ENCODE measurements around the gene POLR3B. TPM values are rescaled to one million over a fixed set of nuclear protein-coding genes. Genes with fewer than 3 reads are reported as not detected.

The POLR3B gene
- total and polyA plus RNA-seq, 2 of the 8 experiments (the other 6 are each of a cell fraction or from before 2014, with no cell fraction given) = 5.0 to 13.2 TPM

GRCh38 chr12:106446419-106447092, 89.0 kb downstream of the POLR3B start:
- Histone ChIP-seq H3K56ac (replicated peaks; ENCODE audit: insufficient read length, low read depth, low read length) (no peak overlapping the region), H3K4ac (replicated peaks; ENCODE audit: insufficient read length, low read depth, low read length) (no peak overlapping the region), H4K5ac (ENCODE audit: insufficient read length, low read depth, low read length) (no peak overlapping the region), H2BK120ac (replicated peaks; ENCODE audit: low read depth, low read length) (no peak overlapping the region), H2BK15ac (ENCODE audit: low read length) (no peak overlapping the region), H2BK5ac (ENCODE audit: low read depth, low read length) (no peak overlapping the region), H3K79me1 (ENCODE audit: low read depth, low read length) (no peaks in the 10 kb centered on the region), H3K27me3 (replicated peaks in 1 of 4; ENCODE audit: control insufficient read depth in 3 of 4, extremely low read depth in 1 of 4, insufficient read depth in 3 of 4, low read length in 3 of 4) (no peaks in the 10 kb centered on the region), H2AFZ (ENCODE audit: low read length) (no peak overlapping the region), H3K14ac (ENCODE audit: insufficient read length) (no peak overlapping the region), H4K8ac (ENCODE audit: extremely low read depth, insufficient read depth, low read length) (no peak overlapping the region), H2BK12ac (ENCODE audit: low read depth, low read length) (no peak overlapping the region), H3K4me3 (ENCODE audit: extremely low read depth in 1 of 4, insufficient read depth in 2 of 4, low read depth in 3 of 4, low read length in 4 of 4) (no peak overlapping the region), H3K79me2 (ENCODE audit: control insufficient read depth in 1 of 2, insufficient read depth in 2 of 2, low read length in 2 of 2) (no peaks in the 10 kb centered on the region), H3K9ac (replicated peaks in 1 of 4; ENCODE audit: extremely low read depth in 1 of 4, low read depth in 3 of 4, low read length in 3 of 4) (no peak overlapping the region), H3K4me1 (replicated peaks in 1 of 4; ENCODE audit: control insufficient read depth in 3 of 4, insufficient read depth in 4 of 4, low read length in 3 of 4) (peaks cover 0 to 4% (median 0%) of the 10 kb centered on the region in 4 experiments; a peak in 1 of 7 replicates), H3K23ac (ENCODE audit: insufficient read length) (no peak overlapping the region), H2BK20ac (ENCODE audit: low read length) (no peak overlapping the region), H3K27ac (ENCODE audit: low read depth, low read length) (no peak overlapping the region), H3K23me2 (ENCODE audit: low read depth, low read length) (no peaks in the 10 kb centered on the region), H3K18ac (ENCODE audit: extremely low read depth, low read length) (no peak overlapping the region), H2AK5ac (ENCODE audit: low read depth, low read length) (no peak overlapping the region), H4K20me1 (replicated peaks in 1 of 2; ENCODE audit: control insufficient read depth in 1 of 2, insufficient read depth in 2 of 2, low read length in 2 of 2) (no peaks in the 10 kb centered on the region), H3K4me2 (ENCODE audit: insufficient read depth in 1 of 2, low read depth in 2 of 2, low read length in 2 of 2) (no peak overlapping the region), H3K9me3 (ENCODE audit: insufficient read depth in 2 of 2, low read depth in 1 of 2, low read length in 1 of 2) (no peaks in the 10 kb centered on the region), H4K91ac (replicated peaks; ENCODE audit: insufficient read length, low read length) (no peak overlapping the region), H3K36me3 (ENCODE audit: control insufficient read depth in 2 of 4, insufficient read depth in 4 of 4, low read length in 3 of 4) (no peaks in the 10 kb centered on the region)
- WGBS, 2 experiments (ENCODE audit: extremely low coverage in 1 of 2, insufficient coverage in 1 of 2, insufficient read length in 1 of 2, insufficient replicate concordance in 2 of 2, low coverage in 1 of 2, low lambda C conversion rate in 2 of 2, missing lambda C conversion rate in 1 of 2) = 81% methylated on average over 7 of the region's 7 CpGs; no CpG with 5 or more reads in 1 of the 2 experiments
- TF ChIP-seq RXRA (IDR thresholded peaks at IDR 0.05; ENCODE audit: insufficient read depth, low read depth, low read length) (no peak), MAFK (IDR thresholded peaks at IDR 0.05; ENCODE audit: low read depth, low read length) (no peak)
- ChIA-PET POLR2A (ENCODE audit: partially characterized antibody) (interaction anchor here (1.1 to 1.4 kb wide), 2 partner anchors 12 to 16 kb away, joined by 3 read pairs; no protein-coding TSS in a partner anchor), CTCF (ENCODE audit: partially characterized antibody) (interaction anchor here (0.6 to 2.1 kb wide), 5 partner anchors 12 to 275 kb away, joined by 3 to 7 read pairs (median 3); no protein-coding TSS in a partner anchor)
- no peak for FAIRE-seq
- DNase-seq (ENCODE audit: low read depth in 1 of 2, low spot score in 2 of 2) = no peak

Measured in H1 (cell line).